ENCODE data around the gene RHOBTB1.
A peak's percentile ranks its signal among the peaks of the same experiment; 100 is the strongest.
"Not testable (repeated sequence)": the region's sequence is repeated elsewhere in the genome, so short reads cannot be mapped to it uniquely, and the experiment has no call there.

Gene RHOBTB1

DNA sequence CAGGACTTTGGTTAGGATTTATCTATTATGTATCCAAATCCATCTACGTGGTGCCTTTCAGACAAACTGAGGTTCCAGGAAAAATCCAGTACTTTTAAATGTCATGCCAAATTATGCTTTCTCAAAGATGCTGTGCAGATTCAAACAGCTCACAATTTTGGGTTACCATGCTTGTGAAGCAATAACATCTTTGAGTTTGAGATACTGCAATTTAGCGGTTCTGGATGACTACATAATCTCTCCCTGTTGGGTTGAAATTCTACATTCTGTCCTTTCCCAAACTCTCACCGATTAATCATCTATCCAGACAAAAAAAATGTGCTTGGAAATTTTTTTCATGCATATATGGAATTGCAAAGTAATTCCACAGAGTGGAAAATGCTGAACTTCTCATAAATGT, 3.5 kb downstream of the RHOBTB1 start:
- DNase-seq, result no peak

DNA sequence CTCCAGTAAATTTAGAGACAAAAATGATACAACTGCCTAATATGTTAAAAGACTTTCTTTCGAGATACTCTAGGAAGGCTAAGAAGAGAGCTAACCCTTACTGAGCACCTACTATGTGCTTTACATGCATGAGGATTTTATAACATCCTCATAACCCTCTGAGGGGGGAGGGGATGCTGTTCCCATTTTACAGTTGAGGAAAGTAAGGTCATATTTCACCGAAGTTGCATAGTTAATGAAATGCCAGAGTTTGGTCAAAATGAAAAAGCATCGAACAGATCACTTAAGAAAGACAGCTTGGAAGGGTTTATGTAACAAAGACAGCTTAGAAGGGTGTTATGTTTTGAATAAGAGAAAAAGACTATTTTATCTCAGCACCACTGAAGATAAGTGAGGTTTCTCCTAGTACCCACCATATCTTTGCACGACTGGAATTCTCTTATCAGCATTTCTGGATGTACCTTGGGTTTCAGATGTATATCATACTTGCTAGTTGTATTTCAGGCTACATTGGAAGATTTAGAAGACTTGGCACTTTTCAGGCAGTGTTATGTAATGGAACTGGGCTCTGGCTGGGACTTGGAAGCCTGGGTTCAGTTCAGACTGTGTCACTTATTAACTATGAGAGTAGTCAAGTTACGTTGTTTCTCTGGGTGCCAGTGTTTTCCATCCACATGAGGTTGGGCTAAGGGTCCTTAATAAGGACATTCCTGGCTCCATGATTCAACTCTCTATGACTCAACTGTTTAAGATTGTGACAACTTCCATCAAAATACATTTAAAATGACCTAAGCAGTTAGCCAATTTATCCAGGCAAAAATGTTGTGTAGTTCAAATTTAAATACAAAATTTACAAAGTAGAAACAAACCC, 6.0 kb downstream of the RHOBTB1 start:
- DNase-seq, result no peak

DNA sequence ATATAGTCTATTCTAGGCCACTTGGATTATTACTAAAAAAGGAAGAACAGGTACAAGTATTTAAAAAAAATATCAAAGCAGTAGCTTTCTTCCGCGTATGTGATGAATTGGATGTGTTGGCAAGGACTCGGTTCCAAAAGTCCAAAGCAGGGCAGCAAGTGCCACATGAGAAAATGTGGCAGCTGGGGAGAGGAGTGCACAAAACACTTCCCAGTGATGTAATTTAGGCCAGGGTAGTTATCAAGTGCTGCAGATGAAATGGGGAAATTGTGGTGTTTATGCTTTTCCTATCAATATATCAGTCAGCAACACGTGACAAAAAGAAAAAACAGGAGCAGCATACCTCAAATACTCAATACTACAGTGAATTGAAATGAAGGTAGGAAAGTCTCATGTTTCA, 7.0 kb downstream of the RHOBTB1 start:
- DNase-seq, result no peak

DNA sequence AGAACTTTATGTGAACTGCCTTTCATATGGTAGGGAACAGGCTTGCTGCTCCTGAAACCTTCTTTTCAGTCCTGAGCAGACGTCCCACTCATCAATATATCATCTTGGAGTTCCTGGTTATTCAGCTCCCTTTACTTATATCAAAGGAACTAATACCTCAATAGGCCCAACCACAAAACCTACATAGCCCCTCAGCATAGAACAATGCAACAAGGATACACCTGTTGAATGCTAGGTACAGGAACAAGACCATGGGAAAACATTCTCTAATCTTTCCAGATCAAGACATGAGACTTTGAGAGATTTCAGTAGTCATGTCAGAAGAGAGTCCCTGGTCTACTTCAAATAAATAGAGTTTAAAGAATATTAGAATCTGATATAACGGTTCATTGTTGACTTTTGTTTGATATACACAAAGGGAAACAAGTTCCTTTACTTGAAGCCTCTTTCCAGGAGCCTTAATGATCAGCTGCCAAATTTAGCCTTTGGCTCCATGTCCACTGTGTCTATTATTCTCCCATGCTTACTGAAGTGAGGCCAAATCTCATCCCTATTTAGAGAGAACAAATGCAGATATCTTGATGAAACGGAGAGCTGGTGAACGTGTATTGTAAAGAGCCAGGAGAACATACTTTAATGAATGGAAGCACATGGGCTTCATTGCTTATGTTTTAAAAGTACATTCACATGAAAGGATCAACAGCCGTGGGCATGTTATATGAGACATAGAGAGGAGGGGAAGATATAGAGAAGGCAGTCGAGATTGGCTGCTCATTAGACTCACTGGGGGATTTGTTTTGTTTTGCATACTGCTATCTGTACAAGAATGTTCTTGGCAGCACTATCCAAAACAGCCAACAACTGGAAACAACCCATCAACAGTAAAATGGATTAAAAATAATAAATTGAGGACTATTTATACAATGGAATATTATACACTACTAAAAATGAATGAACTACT, 9.5 kb downstream of the RHOBTB1 start:
- DNase-seq, result no peak

DNA sequence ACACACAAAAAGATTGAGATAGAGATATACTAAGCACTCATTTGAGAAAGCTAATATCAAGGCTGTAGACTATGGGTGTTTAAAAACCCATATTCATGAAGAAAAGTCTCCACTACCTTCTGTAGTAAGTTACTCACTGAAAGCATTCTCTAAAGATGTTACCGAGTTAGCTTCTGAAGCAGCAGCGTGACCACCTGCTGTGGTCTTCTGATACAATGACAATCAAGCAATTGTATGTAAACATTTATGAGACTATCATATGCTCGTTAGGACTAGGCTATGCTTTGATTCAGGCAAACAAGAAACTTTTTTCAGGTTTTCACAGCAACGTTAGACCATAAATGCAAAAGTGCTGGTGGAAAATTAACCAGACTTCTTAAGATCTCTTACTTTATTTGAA, 11.2 kb downstream of the RHOBTB1 start:
- DNase-seq, result peak in 2 of 3 experiments; percentile 5 to 15

DNA sequence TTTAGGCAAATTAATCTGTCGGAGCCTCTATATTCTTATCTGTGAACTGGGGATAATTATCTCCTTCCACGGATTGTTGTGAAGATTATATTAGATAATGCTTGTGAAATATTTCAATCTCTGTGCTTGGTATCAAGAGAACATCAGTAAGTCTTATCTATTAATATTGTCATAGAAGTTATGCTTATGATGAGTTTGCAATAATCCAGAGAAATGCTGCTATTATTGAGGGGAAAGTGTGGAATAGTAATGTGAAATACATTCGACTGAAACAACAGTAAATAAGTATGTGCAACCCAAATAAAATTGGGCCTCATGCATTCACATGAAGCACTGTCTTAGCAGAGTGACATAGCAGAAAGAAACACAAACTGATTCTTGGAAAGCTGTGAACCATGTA, 13.7 kb downstream of the RHOBTB1 start:
- no peak for DNase-seq

DNA sequence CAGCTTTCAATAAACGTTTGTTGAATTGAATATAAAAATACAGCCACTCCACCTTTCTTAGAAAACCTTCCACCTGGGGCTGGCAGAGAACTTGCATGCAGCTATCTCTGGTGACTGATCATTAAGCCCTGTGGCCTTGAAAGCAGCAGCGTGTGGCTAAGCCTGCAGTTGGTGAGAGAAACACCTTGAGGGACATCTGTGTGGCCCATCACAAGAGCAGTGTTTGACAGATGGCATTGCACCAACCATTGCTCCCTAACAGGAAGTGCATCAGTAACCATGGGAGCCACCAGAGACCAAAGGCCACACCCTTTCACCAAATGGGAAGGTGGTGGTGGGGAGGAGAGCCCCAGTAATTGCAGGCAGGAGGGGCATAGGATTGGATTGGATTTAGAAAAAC, 22.4 kb downstream of the RHOBTB1 start:
- DNase-seq, result peak in 1 of 3 experiments; percentile 1

DNA sequence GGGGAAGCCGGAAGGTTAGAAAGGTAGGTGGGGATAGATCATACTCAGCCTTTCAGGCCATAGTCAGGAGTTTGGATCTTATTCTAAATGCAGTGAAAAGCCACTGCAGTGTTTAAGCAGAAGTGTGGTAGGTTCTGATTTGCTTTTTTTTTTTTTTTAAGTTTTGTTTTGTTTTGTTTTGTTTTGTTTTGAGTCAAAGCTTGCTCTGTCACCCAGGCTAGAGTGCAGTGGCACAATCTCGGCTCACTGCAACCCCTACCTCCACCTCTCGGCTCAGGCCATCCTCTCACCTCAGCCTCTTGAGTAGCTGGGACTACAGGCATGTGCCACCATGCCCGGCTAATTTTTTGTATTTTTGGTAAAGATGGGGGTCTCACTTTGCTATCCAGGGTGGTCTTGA, 23.5 kb downstream of the RHOBTB1 start:
- DNase-seq, result no peak

DNA sequence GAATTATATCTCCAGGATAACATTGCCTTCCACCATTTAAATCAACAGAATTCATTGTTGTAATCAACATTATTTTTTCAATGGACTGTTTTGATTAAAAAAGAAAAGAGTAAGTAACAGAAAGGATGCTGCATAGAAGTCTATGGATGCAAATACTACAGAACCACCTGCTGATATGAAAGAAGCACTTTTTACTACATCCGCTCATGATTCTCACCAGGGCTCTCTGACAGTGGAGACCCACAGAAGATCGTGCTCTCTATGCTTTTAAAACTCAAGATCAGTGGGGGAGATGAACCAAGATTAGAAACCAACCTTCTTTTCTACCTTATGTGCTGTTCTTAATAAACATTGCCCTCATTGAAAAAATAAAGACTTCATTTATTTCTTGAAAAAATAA, 24.4 kb downstream of the RHOBTB1 start:
- no peak for DNase-seq

DNA sequence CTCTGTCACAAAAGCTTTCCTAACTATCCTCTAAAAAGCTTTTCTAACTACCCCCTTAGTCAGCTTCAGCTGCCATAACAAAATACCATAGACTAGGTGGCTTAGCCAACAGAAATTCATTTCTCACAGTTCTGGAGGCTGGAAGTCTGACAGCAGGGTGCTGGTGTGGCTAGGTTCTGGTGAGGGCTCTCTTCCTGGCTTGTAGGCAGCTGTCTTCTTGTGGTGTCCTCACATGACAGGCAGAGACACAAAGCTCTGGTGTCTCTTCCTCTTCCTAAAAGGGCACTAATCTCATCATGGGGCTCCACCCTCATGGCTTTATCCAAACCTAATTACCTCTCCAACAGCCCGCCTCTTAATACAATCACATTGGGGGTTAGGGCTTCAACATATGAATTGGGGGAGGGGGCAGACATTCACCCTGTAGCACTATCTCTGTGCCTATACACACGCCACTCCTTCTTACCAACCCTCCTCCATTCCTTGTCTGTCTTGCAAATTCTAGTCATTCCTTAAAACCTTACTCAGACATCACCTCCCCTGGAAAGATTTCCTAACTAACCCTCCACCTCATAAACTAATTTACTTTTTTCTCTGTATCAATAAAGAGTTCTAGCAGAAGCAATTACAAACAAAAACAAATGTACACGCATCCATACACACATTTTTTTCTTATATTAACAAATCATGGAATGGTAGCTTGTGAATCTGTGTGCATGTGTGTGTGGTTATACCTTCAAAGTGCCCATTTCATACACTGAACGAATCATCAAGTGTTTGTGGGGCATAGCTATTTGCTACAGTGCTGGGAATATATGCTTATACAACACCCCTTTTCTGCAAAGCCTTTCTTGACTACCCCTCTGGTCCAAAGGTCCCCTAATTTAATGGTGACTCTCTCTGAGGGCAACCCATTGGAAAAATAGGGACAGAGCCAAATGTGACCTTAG, 26.4 kb downstream of the RHOBTB1 start:
- DNase-seq, result no peak

DNA sequence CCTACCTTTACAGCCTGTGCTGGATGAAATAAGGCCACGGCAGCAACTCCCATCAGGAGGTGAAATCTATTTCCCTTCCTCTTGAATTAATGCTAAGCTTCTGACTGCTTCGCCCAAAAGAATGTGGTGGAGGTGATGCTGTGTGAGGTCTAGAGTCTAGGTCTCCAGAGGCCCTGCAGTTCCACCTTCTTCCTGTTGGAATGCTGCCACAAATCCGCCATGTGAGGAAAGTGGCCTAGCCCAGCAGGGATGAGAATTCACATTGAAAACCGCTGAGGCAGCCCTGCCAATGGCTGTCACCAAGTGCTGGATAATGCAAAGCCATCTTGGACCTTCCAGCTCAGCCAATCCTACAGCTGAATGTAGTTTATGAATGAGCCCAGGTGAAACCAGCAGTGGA, 28.0 kb downstream of the RHOBTB1 start:
- no peak for DNase-seq

DNA sequence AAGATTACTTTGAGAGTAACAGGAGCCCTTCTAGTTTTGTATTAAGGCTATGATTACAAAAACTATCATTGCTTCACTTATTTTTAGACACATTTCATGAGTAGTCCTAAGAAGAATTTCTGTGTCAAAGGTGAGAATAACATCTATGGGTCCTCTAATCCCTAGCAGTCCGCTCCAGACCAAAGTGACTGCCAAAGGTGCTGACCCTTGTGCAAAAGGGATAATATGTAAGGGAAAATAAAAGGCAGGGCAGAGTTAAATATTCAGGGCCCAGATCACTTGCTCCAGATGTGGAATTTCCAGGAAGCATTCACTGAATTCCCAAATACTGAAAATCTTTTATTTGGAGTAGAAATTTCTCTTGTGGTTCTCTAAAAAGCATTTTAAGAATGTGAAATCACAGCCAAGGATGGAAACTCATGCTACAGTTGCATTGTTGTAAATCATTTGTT, 29.3 kb downstream of the RHOBTB1 start:
- no peak for DNase-seq

DNA sequence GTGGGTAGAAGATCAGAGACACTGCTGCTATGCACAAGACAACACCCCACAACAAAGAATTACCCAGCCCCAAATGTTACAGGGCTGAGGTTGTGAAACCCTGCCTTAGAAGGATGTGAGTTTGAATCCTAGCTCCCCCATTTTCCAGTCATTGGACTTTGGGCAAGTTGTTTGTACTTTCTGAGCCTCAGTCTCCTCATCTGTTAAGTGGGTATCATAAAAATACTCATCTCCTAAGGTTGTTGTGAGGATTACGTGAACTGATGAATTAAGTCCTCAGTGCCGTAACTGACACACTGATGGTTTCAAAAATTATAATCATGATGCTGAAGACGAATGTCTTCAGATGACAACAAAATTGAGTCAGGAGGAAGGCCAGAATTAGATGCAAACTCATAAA, 30.3 kb downstream of the RHOBTB1 start:
- no peak for DNase-seq

DNA sequence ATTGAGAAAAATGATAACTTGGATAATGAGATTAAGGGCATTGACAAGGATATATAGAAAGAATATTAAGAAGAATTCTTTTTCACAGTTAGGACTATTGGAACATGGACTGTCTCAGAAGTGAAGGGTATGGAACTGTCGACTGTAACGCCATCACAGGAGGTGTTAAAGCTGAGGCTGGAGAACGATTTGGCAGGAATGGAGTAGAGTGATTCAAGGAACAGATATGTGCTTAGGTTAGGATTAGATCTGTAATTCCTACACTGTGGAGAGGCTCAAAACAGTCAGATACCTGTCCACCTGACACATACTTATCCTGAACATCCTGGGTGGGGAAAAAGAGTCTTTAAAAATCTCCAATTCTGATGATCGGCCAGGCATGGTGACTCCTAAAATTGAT, 30.9 kb downstream of the RHOBTB1 start:
- no peak for DNase-seq

DNA sequence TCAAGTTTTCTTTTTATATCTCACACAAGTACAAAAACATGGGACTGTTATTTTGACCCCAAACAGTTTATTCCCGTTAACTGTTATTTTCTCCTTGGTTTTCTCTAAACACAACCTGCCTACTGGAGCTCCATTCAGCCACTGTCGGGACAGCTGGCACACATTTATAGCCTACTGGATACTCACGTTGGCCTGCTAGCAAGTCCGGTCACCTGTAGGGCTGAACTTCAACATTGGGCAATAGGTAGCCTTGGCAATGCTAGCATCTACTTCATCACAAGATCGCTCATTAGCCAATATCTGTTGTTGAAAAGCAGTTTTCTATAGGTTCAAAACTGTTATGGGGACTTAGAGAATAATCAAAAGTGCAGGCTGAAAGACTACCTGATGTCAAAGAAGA, 32.3 kb downstream of the RHOBTB1 start:
- no peak for DNase-seq

DNA sequence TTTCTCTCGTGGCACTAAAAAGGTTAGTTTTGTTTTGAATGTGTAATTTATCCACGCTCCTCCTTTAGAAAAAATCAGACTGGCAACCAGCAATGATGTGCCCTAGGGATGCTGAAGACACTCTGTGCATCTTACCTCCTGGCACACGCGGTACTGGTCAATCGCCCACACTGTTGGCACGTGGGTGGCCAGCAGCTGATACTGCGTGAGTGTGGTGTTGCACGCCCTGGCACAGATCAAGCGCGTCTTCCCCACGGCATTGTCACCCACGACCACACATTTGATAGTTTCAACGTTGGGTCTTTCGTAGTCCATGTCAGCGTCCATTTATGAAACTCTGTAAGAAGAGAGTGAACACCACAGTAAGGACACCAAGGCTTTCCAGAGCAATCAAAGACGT, 32.8 kb downstream of the RHOBTB1 start:
- DNase-seq, result no peak

DNA sequence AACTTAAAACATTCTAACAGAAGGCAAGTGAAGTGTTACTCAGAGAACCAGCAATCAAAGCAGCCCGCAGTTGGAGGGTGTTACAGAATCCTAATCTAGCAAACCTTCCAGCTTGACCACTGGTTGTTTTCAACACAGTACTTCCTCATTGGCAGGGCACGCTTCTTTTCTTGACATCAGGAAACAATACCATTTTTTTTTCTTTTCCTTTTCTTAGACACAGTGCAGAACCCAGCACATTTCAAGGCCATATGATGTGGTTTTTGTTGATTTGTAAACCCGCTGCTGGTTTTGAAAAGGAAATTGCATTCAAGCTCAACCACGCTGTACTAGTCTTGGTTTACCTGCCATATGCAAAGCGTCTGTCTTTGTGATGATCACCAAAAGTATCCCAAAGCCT, 33.4 kb downstream of the RHOBTB1 start:
- DNase-seq, result no peak

DNA sequence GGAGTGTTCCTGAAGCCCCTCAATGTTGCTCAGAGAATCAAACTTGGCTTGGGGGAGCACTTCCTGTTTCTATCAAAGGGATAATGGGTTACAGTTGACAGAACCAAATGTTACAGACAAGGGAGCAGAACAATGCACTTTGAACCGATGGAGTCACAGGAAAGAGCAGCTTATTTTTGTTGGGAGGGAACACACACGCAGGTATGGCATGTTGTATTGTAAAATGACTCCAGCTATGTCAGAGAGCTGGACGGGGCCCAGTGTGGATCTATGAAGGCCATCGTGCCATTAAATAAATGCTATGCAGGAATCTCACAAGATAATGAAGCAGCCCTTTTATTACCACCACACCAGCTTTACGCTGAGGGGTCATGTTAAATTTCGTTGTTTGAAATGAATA, 35.1 kb downstream of the RHOBTB1 start:
- no peak for DNase-seq

DNA sequence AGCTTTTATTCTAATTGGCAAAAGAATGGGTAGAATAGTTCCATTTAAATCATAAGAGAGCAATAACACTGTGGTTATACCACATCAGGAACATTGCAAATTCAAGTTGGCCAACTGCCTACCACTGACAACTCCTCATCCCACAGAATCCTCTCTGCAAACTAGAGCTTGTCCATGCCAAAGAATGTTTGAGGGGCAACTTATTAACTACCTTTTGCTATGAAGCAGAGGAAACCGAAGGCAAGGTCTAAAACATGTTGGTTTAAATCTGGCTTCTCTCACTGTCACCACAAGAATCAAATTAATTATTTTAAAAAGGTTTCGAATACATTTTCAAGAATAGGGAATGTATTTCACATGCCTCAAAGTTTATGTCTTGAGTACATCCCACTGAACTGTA, 36.0 kb downstream of the RHOBTB1 start:
- no peak for DNase-seq

DNA sequence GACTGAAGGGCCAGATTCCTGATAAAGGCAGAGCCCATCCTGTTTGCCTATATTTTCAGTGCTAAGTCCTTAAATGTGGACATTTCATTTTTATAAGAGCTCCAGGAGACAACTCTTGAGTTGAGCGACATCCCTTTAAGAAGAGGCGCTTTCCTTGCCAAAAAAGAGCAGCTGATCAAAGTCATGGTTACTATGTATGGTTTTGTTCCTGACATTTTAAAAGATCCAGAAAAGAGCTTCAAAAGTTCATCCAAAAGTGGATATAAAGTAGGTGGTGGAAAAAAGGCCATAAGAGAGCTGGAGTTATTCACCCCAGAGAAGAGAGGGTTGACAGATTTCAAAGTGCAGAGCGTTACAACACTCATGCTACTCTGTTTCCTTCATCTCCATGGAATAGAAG, 36.7 kb downstream of the RHOBTB1 start:
- DNase-seq, result no peak

DNA sequence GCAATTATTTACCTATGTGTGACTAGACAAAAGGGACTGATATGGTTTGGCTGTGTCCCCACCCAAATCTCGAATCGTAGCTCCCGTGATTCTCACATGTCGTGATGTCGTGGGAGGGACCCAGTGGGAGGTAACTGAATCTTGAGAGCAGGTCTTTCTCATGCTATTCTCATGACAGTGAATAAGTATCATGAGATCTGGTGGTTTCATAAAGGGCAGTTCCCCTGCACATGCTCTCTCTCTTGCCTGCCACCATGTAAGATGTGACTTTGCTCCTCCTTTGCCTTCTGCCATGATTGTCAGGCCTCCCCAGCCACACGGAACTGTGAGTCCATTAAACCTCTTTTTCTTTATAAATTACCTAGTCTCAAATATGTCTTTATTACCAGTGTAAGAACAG, 37.2 kb downstream of the RHOBTB1 start:
- DNase-seq, result not testable (repeated sequence)

DNA sequence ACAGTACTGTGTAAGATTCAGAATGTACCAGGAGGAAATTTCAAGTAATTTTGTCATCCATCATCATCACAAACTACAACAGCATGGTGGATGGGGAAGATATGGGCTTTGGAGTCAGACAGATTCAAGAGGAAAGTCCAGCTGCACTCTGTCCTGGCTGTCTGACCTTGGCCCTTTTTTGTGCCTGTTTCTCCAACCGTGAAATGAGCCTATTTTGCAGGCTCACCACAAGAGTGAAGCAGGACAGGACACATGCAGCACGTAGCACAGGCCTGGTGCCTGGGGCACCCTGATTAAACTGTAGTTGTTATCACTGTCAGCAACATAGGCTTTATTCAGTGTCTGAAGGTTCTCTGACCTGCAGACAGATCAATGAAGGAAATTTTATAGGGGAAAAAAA, 37.6 kb downstream of the RHOBTB1 start:
- DNase-seq, result no peak

DNA sequence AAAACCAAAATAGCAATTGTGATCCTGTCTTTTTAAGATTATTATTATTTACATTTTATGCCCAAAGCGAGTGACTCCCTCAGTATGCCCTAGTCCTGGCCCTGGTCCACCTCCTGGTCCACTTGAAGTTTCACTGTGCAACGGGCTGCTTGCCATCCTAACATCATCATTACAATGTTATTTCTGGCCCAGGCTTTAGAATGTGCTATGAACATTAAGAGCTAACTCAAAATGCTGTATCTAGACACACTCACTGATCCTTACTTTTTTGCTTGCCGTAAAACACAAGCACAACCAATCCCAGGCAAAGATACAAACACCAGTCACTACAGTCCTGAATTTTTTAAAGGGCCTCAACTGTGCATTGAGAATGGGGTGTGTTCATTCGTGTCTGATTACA, 38.4 kb downstream of the RHOBTB1 start:
- no peak for DNase-seq
